Stimulated activated CD8-positive, alpha-beta memory T cell treated with anti-CD3 and anti-CD28 coated beads, Interleukin-4, amount 100 ng/mL, for 1 hour (primary cell): ENCODE results near the gene PPFIA3.
"Not testable (repeated sequence)": the region's sequence is repeated elsewhere in the genome, so short reads cannot be mapped to it uniquely, and the experiment has no call there.

Experiments used
- DNase-seq, 2 donors: peaks; one replicate each; pipeline ENCODE4 v3.0.0-alpha.2; 2020; ENCODE audit warnings: low read depth in 2 of 2, low spot score in 1 of 2

PPFIA3 gene

DNA sequence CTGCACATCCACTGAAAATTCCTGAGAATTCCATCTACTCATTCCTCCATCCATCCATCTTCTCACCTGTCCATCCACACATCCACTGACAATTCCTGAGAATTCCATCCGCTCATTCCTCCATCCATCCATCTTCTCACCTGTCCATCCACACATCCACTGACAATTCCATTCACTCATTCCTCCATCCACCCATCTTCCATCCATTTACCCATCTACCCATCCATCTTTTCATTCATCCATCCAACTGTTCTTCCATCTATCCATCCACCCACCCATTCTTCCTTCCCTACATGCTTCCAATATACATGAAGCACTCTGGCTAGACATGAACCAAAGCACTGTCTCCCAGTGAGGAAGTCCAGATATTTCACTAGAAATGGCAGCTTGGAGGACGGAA is 53.9 kb downstream of the PPFIA3 start:
- no peak for DNase-seq

DNA sequence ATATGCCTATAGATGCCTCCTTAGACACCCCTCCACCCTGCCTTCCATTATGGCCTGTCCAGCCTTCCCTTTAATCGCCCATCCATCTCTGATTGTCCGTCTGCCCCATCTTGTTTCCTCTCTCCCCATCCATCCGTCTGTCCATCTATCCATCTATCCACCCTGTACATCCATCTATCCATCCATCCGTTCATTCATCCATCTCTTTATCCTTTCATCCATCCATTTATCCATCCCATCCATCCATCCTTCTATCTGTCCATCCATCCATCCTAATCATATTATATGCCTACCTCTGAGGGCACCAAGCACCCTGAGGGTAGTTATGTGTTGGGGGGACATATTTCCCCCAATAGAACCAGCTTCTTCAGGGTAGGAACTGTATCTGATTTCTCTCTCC is 61.3 kb downstream of the PPFIA3 start:
- DNase-seq = no peak

DNA sequence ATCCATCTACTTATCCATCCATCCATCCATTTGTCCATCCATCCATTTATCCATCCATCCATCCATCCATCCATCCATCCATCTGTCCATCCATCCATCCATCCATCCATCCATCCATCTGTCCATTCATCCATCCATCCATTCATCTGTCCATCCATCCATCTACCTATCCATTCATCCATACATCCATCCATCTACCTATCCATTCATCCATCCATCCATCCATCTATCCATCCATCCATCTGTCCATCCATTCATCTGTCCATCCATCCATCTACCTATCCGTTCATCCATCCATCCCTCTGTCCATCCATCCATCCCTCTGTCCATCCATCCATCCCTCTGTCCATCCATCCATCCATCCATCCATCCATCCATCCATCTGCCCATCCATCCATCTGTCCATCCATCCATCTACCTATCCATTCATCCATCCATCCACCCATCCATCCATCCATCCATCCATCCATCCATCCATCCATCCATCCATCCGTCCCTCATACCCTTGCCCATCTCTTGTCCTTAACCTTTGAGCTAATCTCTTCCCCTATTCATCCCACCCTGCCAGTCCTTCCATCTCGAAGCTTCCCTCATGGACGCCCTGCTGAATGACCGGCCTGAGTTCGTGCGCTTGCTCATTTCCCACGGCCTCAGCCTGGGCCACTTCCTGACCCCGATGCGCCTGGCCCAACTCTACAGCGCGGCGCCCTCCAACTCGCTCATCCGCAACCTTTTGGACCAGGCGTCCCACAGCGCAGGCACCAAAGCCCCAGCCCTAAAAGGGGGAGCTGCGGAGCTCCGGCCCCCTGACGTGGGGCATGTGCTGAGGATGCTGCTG is 62.9 kb downstream of the PPFIA3 start:
- DNase-seq = not testable (repeated sequence)

DNA sequence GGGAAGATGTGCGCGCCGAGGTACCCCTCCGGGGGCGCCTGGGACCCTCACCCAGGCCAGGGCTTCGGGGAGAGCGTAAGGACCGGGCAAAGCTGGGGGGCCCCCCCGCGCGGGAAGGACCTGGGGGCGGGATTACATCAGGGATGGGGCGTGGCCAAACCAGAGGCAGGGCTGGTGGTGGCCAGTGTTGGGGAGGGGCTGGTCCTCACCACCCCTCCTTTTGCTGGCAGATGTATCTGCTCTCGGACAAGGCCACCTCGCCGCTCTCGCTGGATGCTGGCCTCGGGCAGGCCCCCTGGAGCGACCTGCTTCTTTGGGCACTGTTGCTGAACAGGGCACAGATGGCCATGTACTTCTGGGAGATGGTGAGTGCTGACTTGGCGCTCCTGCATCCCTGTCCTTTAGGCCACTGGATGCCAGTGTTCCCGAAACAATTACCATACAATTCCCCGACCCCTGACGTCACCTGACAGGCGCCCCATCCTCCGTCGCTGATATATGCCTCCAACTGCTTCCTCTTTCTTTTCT is 63.6 kb downstream of the PPFIA3 start:
- no peak for DNase-seq

DNA sequence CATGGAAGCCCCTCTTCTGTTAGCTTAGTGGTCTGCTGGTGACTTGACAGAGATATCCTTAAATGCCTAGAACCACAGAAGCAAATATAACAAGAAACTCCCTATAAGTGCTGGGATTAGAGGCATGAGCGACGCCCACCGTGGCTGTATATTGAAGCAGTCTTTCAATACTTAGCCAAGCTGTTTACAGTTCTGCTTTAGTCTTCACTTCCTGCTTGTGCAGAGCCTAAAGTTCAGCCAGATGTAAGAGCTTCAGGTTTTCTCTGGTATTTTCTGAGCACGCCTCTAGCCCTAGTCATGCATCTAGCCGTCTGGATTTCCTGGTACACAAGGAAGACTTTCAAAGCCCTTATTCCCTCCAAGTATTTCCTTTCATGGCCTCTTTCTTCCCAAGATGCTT is 66.8 kb downstream of the PPFIA3 start:
- DNase-seq = no peak

DNA sequence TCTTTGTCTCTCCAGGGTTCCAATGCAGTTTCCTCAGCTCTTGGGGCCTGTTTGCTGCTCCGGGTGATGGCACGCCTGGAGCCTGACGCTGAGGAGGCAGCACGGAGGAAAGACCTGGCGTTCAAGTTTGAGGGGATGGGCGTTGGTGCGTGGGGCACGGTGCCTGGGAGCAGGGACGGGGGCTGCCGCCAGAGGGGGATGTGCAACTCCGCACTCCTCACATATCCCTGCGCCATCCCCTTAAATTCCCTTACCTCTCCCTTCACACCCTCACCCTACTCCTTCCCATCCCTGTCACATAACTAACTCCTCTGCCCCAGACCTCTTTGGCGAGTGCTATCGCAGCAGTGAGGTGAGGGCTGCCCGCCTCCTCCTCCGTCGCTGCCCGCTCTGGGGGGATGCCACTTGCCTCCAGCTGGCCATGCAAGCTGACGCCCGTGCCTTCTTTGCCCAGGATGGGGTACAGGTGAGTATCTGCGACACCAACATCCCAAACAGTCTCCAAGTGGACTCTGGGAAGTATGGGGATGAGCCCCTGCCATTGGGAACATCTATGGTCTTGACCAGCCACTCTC is 69.4 kb downstream of the PPFIA3 start:
- no peak for DNase-seq

DNA sequence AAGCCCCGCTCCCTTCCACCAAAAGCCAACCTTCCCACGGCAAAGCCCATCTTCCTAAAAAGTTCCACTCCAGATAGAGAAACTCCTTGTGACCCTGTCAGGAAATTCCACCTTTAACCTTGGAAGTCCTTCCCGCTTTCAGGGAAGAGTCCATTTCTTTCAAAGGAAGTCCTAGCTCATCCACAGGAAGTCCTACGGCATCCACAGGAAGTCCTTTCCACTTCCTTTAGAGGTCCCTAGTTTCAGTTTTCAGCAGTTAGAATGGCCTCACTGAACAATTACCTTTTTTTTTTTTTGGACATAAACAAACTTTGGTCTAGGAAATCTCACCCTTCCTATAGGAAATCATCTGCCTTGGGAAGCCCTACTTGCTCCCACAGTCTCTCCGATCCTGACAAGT is 69.9 kb downstream of the PPFIA3 start:
- no peak for DNase-seq

DNA sequence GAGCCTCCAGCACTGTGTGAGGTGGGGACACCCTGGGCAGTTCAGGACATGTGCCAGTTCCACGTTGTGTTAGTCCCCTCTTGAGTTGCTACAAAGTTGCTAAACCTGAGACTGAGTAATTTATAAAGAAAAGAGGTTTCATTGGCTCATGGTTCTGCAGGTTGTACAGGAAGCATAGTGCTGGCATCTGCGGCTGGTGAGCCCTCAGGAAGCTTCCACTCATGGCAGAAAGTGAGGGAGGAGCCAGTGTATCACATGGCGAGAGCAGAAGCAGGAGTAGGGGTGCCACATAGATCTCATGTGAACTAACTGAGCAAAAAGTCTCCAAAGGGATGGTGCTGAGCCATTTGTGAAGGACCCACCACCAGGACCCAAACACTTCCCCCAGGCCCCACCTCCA is 71.4 kb downstream of the PPFIA3 start:
- no peak for DNase-seq

DNA sequence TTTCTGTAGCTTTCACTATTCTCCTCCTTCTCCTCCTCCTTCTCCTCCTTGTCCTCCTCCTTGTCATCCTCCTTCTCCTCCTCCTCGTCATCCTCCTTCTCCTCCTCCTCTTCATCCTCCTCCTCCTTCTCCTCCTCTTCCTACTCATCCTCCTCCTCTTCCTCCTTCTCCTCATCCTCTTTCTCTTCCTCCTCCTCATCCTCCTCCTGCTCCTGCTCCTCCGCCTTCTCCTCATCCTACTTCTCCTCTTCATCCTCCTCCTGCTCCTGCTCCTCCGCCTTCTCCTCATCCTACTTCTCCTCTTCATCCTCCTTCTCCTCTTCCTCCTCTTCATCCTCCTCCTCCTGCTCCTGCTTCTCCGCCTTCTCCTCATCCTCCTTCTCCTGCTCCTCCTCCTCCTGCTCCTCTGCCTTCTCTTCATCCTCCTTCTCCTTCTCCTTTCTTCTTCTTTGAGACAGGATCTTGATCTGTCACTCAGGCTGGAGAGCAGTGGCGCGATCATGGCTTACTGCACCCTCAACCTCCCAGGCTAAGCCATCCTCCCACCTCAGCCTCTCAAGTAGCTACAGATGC is 74.6 kb downstream of the PPFIA3 start:
- DNase-seq = no peak

DNA sequence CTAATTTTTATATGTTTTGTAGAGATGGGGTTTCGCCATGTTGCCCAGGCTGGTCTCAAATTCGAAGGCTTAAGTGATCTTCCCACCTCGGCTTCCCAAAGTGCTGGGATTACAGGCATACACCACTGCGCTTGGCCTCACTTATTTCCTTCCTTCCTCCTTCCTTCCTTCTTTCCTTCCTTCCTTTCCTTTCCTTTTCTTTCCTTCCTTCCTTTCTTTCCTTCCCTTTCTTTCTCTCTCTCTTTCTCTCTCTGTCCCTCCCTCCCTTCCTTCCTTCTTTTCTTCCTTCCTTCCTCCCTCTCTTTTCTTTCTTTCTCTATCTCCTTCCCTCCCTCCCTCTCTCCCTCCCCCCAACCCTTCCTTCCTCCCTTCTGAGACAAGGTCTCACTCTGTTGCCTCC is 75.1 kb downstream of the PPFIA3 start:
- no peak for DNase-seq

DNA sequence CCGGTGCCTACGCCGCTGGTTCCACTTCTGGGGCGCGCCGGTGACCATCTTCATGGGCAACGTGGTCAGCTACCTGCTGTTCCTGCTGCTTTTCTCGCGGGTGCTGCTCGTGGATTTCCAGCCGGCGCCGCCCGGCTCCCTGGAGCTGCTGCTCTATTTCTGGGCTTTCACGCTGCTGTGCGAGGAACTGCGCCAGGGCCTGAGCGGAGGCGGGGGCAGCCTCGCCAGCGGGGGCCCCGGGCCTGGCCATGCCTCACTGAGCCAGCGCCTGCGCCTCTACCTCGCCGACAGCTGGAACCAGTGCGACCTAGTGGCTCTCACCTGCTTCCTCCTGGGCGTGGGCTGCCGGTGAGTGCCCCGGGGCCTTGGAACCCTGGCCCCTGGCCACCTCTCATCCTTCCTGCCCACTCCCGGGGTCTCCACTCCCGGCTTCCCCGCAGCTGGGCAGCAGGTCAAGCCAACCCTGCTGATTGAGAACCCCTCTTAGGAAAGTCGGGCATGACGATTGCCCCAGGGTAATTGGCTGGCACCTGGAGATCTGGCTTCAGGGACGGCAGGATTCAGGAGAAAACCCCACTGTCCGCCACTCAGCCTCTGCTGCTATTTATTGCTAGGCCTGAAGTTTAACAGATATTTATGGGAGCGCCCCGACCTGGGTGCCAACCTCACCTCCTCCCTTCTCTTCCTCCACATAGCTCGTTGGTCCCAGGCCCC is 77.3 kb downstream of the PPFIA3 start:
- no peak for DNase-seq

DNA sequence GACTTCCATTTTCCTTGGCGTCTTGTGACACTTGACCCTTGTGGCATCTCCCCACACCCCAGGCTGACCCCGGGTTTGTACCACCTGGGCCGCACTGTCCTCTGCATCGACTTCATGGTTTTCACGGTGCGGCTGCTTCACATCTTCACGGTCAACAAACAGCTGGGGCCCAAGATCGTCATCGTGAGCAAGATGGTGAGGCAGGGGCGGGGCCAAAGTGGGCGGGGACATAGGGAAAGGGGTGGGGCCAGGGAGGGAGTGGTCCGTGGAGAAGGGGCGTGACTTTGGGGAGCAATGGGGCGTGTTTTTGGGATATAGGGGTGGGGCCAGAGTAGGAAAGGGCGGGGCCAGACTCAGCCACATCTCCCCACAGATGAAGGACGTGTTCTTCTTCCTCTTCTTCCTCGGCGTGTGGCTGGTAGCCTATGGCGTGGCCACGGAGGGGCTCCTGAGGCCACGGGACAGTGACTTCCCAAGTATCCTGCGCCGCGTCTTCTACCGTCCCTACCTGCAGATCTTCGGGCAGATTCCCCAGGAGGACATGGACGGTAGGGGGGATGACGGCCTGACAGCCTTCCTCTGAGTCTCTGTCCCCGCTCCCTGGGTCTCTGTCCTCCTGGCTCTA is 81.0 kb downstream of the PPFIA3 start:
- no peak for DNase-seq
